Adipose tissue (tissue), 3 donors: Measurements from ENCODE around the gene NKRF. TPM values are rescaled to one million over a fixed set of nuclear protein-coding genes. Genes with fewer than 3 reads are reported as not detected.

Experiments
- H3K27ac ChIP-seq: one replicate; pipeline ENCODE4 v1.5.1; 2013; ENCODE audit warnings: low read depth, low read length
- WGBS, 3 donors: extraction: QIAGEN DNeasy Blood & Tissue Kit; methylation state at CpG; one replicate each; pipeline ENCODE4 v1.1.7; 2013; 5-methylcytosine and 5-hydroxymethylcytosine counted together
- polyA plus RNA-seq, 3 donors: library from polyadenylated mRNA; stranded (reverse); fragments of 200-250 nt; gene quantifications; one replicate each; pipeline ENCODE4 v1.2.3, GENCODE V29; 2013
- donor health status: healthy with polysubstance abuse.
- donor health status: Bipolar disorder and iron deficiency.
- donor health status: healthy.

NKRF gene
- polyA plus RNA-seq, 3 donors, result 2.2 to 3.8 (median 3.1) TPM

- 79 to 94% (median 91%) methylated on average over 3 of the region's 3 CpGs for WGBS, 3 donors
- no peak overlapping the region for H3K27ac ChIP-seq
These were observed 53.7 kb downstream of the NKRF start for GRCh38 chrX:119552508-119552907.

DNA sequence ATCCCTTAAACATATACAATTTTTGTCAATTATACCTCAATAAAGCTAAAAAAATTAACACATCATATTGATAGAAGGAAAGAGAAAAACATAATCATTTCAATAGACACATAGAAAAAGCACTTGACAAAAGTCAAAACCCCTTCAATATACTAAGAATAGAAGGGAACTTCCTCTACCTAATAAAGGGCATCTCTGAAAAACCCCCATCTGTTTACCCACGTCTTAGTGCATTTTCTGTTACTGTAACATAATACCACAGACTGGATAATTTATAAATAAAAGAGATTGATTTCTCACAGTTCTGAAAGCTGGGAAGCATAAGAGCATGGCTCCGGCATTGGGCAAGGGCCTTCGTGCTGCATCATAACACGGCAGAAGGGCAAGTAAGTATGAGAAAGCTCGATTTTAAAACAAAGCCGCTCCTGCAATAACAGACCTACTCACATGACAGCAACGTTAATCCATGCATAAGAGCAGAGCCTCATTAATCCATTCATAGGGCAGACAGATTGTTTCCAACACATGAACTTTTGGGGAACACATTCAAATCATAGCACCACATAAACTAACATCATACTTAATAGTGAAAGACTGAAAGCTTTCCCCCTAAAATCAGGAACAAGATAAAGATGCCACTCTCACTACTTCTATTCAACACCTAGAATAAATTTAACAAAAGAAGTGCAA, 56.8 kb downstream of the NKRF start:
- 67 to 84% (median 72%) methylated on average over 7 of the region's 7 CpGs for whole genome bisulfite sequencing, 3 donors
- H3K27ac ChIP-seq, result no peak overlapping the region

- H3K27ac ChIP-seq, result no peak overlapping the region
- 59 to 77% (median 68%) methylated on average over 4 of the region's 4 CpGs for WGBS, 3 donors
These were observed 65.0 kb downstream of the NKRF start for GRCh38 chrX:119541188-119541587.

- H3K27ac ChIP-seq, result no peak overlapping the region
- 27 to 52% (median 52%) methylated on average over 2 of the region's 2 CpGs for WGBS, 3 donors
These were observed 66.4 kb downstream of the NKRF start for GRCh38 chrX:119539872-119540271.

Other genes starting within 250 kb of the NKRF start
- 10 to 100 TPM in 2 of 3 donors, 1 to 10 TPM in 1; 4.3 to 20.4 (median 12.8) TPM for gene SLC25A43, start 207.1 kb downstream of the NKRF start, polyA plus RNA-seq
- 100 to 1,000 TPM; 177 to 511 (median 346) TPM for gene SLC25A5, start 138.0 kb downstream of the NKRF start, polyA plus RNA-seq
- gene STEEP1, start 41.0 kb downstream of the NKRF start, polyA plus RNA-seq, result 10 to 100 TPM; 10.2 to 23.8 (median 21.6) TPM
- 10 to 100 TPM; 16.5 to 58.0 (median 43.1) TPM for gene UBE2A, start 31.9 kb downstream of the NKRF start, polyA plus RNA-seq
- 10 to 100 TPM in 1 of 3 donors, 1 to 10 TPM in 2; 2.4 to 15.4 (median 7.6) TPM for gene SEPTIN6, start 86.7 kb upstream of the NKRF start, polyA plus RNA-seq
- gene SOWAHD, start 152.2 kb upstream of the NKRF start, polyA plus RNA-seq, result under 1 TPM in 2 of 3 donors, not detected in 1; 0.23 to 0.25 TPM
- 1,000 to 10,000 TPM; 3,763 to 8,807 (median 5,541) TPM for gene RPL39, start 185.2 kb upstream of the NKRF start, polyA plus RNA-seq
- gene UPF3B, start 246.5 kb upstream of the NKRF start, polyA plus RNA-seq, result 1 to 10 TPM; 5.5 to 9.0 (median 6.0) TPM